ENCODE measurements around the gene IL1B. TPM values are rescaled to one million over a fixed set of nuclear protein-coding genes. Genes with fewer than 3 reads are reported as not detected.

The IL1B gene
- total RNA-seq, 5 donors from 2014 or later (not counting 1 experiment from before 2014, with no cell fraction given) = 0.76 to 4.4 (median 0.97) TPM; not detected in 1

GRCh38 chr2:112794131-112794733, 42.3 kb downstream of the IL1B start:
- Mint-ChIP-seq H3K4me1 (peaks cover 0 to 9% (median 4%) of the 10 kb centered on the region in 3 donors), H3K27me3 (peaks cover 0 to 1% of the 10 kb centered on the region in 2 donors), H3K4me3 (no peak overlapping the region), H3K27ac (peak overlapping the region in 1 of 2 donors; percentile 9), H3K36me3 (no peaks in the 10 kb centered on the region), H3K9me3 (no peaks in the 10 kb centered on the region)
- WGBS (ENCODE audit: insufficient coverage) = 63% methylated on average over 3 of the region's 5 CpGs
- H3K36me3 ChIP-seq (ENCODE audit: control insufficient read depth in 2 of 2, extremely low read depth in 1 of 2, insufficient read depth in 1 of 2, low read length in 1 of 2) = no peaks in the 10 kb centered on the region
- ChIA-PET CTCF (no interaction called here), POLR2A (interaction anchor here in 1 of 2 donors (0.7 kb wide), 2 partner anchors 43 to 188 kb away, joined by 3 to 4 read pairs; no protein-coding TSS in a partner anchor)
- peak in 13 of 35 experiments; percentile 4 to 52 (median 16) for DNase-seq
- H3K4me1 ChIP-seq (ENCODE audit: control insufficient read depth in 1 of 2, extremely low read depth in 1 of 2, insufficient read depth in 2 of 2, low read length in 2 of 2) = no peaks in the 10 kb centered on the region
- H3K27me3 ChIP-seq (replicated peaks in 1 of 2; ENCODE audit: control insufficient read depth in 2 of 2, extremely low read depth in 1 of 2, insufficient read depth in 2 of 2, low read length in 1 of 2) = no peaks in the 10 kb centered on the region
- no peaks in the 10 kb centered on the region for H3K9me3 ChIP-seq
- peak in 2 of 4 experiments; percentile 20 to 48 for ATAC-seq (replicated peaks in 1 of 4)
- H3K4me3 ChIP-seq (ENCODE audit: control insufficient read depth in 1 of 2, extremely low read depth in 1 of 2, low read length in 1 of 2) = no peak overlapping the region
- no peak overlapping the region for H3K27ac ChIP-seq (ENCODE audit: low read length)

GRCh38 chr2:112793449-112793978, 43.1 kb downstream of the IL1B start:
- no peaks in the 10 kb centered on the region for H3K9me3 Mint-ChIP-seq
- H3K4me1 ChIP-seq (ENCODE audit: control insufficient read depth in 1 of 2, extremely low read depth in 1 of 2, insufficient read depth in 2 of 2, low read length in 2 of 2) = no peaks in the 10 kb centered on the region
- no peaks in the 10 kb centered on the region for H3K27me3 ChIP-seq (replicated peaks in 1 of 2; ENCODE audit: control insufficient read depth in 2 of 2, extremely low read depth in 1 of 2, insufficient read depth in 2 of 2, low read length in 1 of 2)
- ChIA-PET POLR2A (interaction anchor here in 1 of 2 donors (0.7 kb wide), 2 partner anchors 44 to 187 kb away, joined by 3 to 4 read pairs; no protein-coding TSS in a partner anchor), CTCF (no interaction called here)
- no peak overlapping the region for H3K4me3 Mint-ChIP-seq
- no peak overlapping the region for H3K4me3 ChIP-seq (ENCODE audit: control insufficient read depth in 1 of 2, extremely low read depth in 1 of 2, low read length in 1 of 2)
- DNase-seq = no peak
- H3K4me1 Mint-ChIP-seq = peaks cover 0 to 9% (median 4%) of the 10 kb centered on the region in 3 donors
- no peaks in the 10 kb centered on the region for H3K9me3 ChIP-seq
- peak overlapping the region in 1 of 2 donors; percentile 29 for H3K27ac Mint-ChIP-seq
- no peaks in the 10 kb centered on the region for H3K36me3 ChIP-seq (ENCODE audit: control insufficient read depth in 2 of 2, extremely low read depth in 1 of 2, insufficient read depth in 1 of 2, low read length in 1 of 2)
- peaks cover 0 to 1% of the 10 kb centered on the region in 2 donors for H3K27me3 Mint-ChIP-seq
- no peak for ATAC-seq (replicated peaks in 1 of 4)
- H3K27ac ChIP-seq (ENCODE audit: low read length) = no peak overlapping the region
- 0% methylated on average over 2 of the region's 3 CpGs for WGBS (ENCODE audit: insufficient coverage)
- H3K36me3 Mint-ChIP-seq = no peaks in the 10 kb centered on the region

- POLR2A ChIA-PET = no interaction called here
- Mint-ChIP-seq H3K4me1 (peaks cover 0 to 9% (median 4%) of the 10 kb centered on the region in 3 donors), H3K4me3 (no peak overlapping the region), H3K27ac (no peak overlapping the region), H3K36me3 (no peaks in the 10 kb centered on the region), H3K9me3 (no peaks in the 10 kb centered on the region), H3K27me3 (peaks cover 1 to 2% of the 10 kb centered on the region in 2 donors)
- Histone ChIP-seq H3K27ac (ENCODE audit: low read length) (no peak overlapping the region), H3K27me3 (replicated peaks in 1 of 2; ENCODE audit: control insufficient read depth in 2 of 2, extremely low read depth in 1 of 2, insufficient read depth in 2 of 2, low read length in 1 of 2) (no peaks in the 10 kb centered on the region), H3K9me3 (no peaks in the 10 kb centered on the region), H3K4me1 (ENCODE audit: control insufficient read depth in 1 of 2, extremely low read depth in 1 of 2, insufficient read depth in 2 of 2, low read length in 2 of 2) (no peaks in the 10 kb centered on the region), H3K36me3 (ENCODE audit: control insufficient read depth in 2 of 2, extremely low read depth in 1 of 2, insufficient read depth in 1 of 2, low read length in 1 of 2) (no peaks in the 10 kb centered on the region), H3K4me3 (ENCODE audit: control insufficient read depth in 1 of 2, extremely low read depth in 1 of 2, low read length in 1 of 2) (no peak overlapping the region)
- DNase-seq (no peak), ATAC-seq (replicated peaks in 1 of 4) (no peak)
- CTCF ChIA-PET = no interaction called here
- no CpG with 5 or more reads among the region's 5 CpGs for WGBS (ENCODE audit: insufficient coverage)
Observed at GRCh38 chr2:112792419-112792818, 44.2 kb downstream of the IL1B start.

- H3K27me3 Mint-ChIP-seq = peaks cover 1 to 4% of the 10 kb centered on the region in 2 donors
- H3K27ac Mint-ChIP-seq = no peak overlapping the region
- H3K9me3 Mint-ChIP-seq = no peaks in the 10 kb centered on the region
- H3K36me3 ChIP-seq (ENCODE audit: control insufficient read depth in 2 of 2, extremely low read depth in 1 of 2, insufficient read depth in 1 of 2, low read length in 1 of 2) = no peaks in the 10 kb centered on the region
- ChIA-PET CTCF (interaction anchor here in 1 of 2 donors (0.6 kb wide), 1 partner anchor 289 kb away, joined by 5 read pairs; no protein-coding TSS in a partner anchor), POLR2A (interaction anchor here in 1 of 2 donors (0.6 kb wide), 1 partner anchor 302 kb away, joined by 8 read pairs; no protein-coding TSS in a partner anchor)
- H3K4me3 ChIP-seq (ENCODE audit: control insufficient read depth in 1 of 2, extremely low read depth in 1 of 2, low read length in 1 of 2) = no peak overlapping the region
- no CpG with 5 or more reads among the region's 3 CpGs for WGBS (ENCODE audit: insufficient coverage)
- no peaks in the 10 kb centered on the region for H3K9me3 ChIP-seq
- peaks cover 0 to 9% (median 4%) of the 10 kb centered on the region in 3 donors for H3K4me1 Mint-ChIP-seq
- ATAC-seq (replicated peaks in 1 of 4) (no peak), DNase-seq (no peak)
- H3K36me3 Mint-ChIP-seq = no peaks in the 10 kb centered on the region
- no peak overlapping the region for H3K27ac ChIP-seq (ENCODE audit: low read length)
- H3K4me3 Mint-ChIP-seq = no peak overlapping the region
- H3K27me3 ChIP-seq (replicated peaks in 1 of 2; ENCODE audit: control insufficient read depth in 2 of 2, extremely low read depth in 1 of 2, insufficient read depth in 2 of 2, low read length in 1 of 2) = no peaks in the 10 kb centered on the region
- no peaks in the 10 kb centered on the region for H3K4me1 ChIP-seq (ENCODE audit: control insufficient read depth in 1 of 2, extremely low read depth in 1 of 2, insufficient read depth in 2 of 2, low read length in 2 of 2)
Observed at GRCh38 chr2:112791693-112792230, 44.8 kb downstream of the IL1B start.

GRCh38 chr2:112791019-112791418, 45.6 kb downstream of the IL1B start:
- no peak for DNase-seq
- Histone ChIP-seq H3K27me3 (replicated peaks in 1 of 2; ENCODE audit: control insufficient read depth in 2 of 2, extremely low read depth in 1 of 2, insufficient read depth in 2 of 2, low read length in 1 of 2) (no peaks in the 10 kb centered on the region), H3K9me3 (no peaks in the 10 kb centered on the region), H3K4me3 (ENCODE audit: control insufficient read depth in 1 of 2, extremely low read depth in 1 of 2, low read length in 1 of 2) (no peak overlapping the region), H3K4me1 (ENCODE audit: control insufficient read depth in 1 of 2, extremely low read depth in 1 of 2, insufficient read depth in 2 of 2, low read length in 2 of 2) (no peaks in the 10 kb centered on the region), H3K36me3 (ENCODE audit: control insufficient read depth in 2 of 2, extremely low read depth in 1 of 2, insufficient read depth in 1 of 2, low read length in 1 of 2) (no peaks in the 10 kb centered on the region), H3K27ac (ENCODE audit: low read length) (no peak overlapping the region)
- H3K4me1 Mint-ChIP-seq = peaks cover 0 to 9% (median 4%) of the 10 kb centered on the region in 3 donors
- no peak for ATAC-seq (replicated peaks in 1 of 4)
- no peaks in the 10 kb centered on the region for H3K9me3 Mint-ChIP-seq
- ChIA-PET CTCF (interaction anchor here in 1 of 2 donors (0.6 kb wide), 1 partner anchor 289 kb away, joined by 5 read pairs; no protein-coding TSS in a partner anchor), POLR2A (interaction anchor here in 1 of 2 donors (0.6 kb wide), 1 partner anchor 302 kb away, joined by 8 read pairs; no protein-coding TSS in a partner anchor)
- peaks cover 1 to 4% of the 10 kb centered on the region in 2 donors for H3K27me3 Mint-ChIP-seq
- H3K27ac Mint-ChIP-seq = no peak overlapping the region
- no peaks in the 10 kb centered on the region for H3K36me3 Mint-ChIP-seq
- 60% methylated on average over 3 of the region's 3 CpGs for WGBS (ENCODE audit: insufficient coverage)
- no peak overlapping the region for H3K4me3 Mint-ChIP-seq

- no peak for ATAC-seq (replicated peaks in 1 of 4)
Observed at GRCh38 chr2:112790305-112790704, 46.3 kb downstream of the IL1B start.

More at GRCh38 chr2:112790305-112790704, 46.3 kb downstream of the IL1B start:
- Mint-ChIP-seq H3K27ac (no peak overlapping the region), H3K9me3 (no peaks in the 10 kb centered on the region), H3K36me3 (no peaks in the 10 kb centered on the region), H3K27me3 (peaks cover 1 to 4% of the 10 kb centered on the region in 2 donors), H3K4me1 (peaks cover 0 to 9% (median 4%) of the 10 kb centered on the region in 3 donors), H3K4me3 (no peak overlapping the region)
- Histone ChIP-seq H3K27me3 (replicated peaks in 1 of 2; ENCODE audit: control insufficient read depth in 2 of 2, extremely low read depth in 1 of 2, insufficient read depth in 2 of 2, low read length in 1 of 2) (no peaks in the 10 kb centered on the region), H3K4me1 (ENCODE audit: control insufficient read depth in 1 of 2, extremely low read depth in 1 of 2, insufficient read depth in 2 of 2, low read length in 2 of 2) (no peaks in the 10 kb centered on the region), H3K36me3 (ENCODE audit: control insufficient read depth in 2 of 2, extremely low read depth in 1 of 2, insufficient read depth in 1 of 2, low read length in 1 of 2) (no peaks in the 10 kb centered on the region), H3K4me3 (ENCODE audit: control insufficient read depth in 1 of 2, extremely low read depth in 1 of 2, low read length in 1 of 2) (no peak overlapping the region), H3K9me3 (no peaks in the 10 kb centered on the region), H3K27ac (ENCODE audit: low read length) (no peak overlapping the region)
- ChIA-PET POLR2A (no interaction called here), CTCF (no interaction called here)
- 95% methylated on average over 2 of the region's 5 CpGs for WGBS (ENCODE audit: insufficient coverage)
- no peak for DNase-seq
